GM21447 (cell line): ENCODE measurements around the gene EIF4E2.
"Not testable (repeated sequence)": the region's sequence is repeated elsewhere in the genome, so short reads cannot be mapped to it uniquely, and the experiment has no call there.

Experiments used
- ATAC-seq: cut with Tn5 transposase; IDR thresholded peaks from one replicate; pipeline ENCODE4 v1.9.1; 2021; ENCODE audit not compliant: unreplicated experiment

EIF4E2 gene

GRCh38 chr2:232563580-232563979 lies 13.1 kb downstream of the EIF4E2 start:
- no peak for ATAC-seq

GRCh38 chr2:232567721-232568120 lies 17.2 kb downstream of the EIF4E2 start:
- no peak for ATAC-seq

- no peak for ATAC-seq
Measured at GRCh38 chr2:232568161-232568560, 17.7 kb downstream of the EIF4E2 start.

GRCh38 chr2:232569541-232569940 lies 19.1 kb downstream of the EIF4E2 start:
- ATAC-seq, result no peak

GRCh38 chr2:232570481-232570880 lies 20.0 kb downstream of the EIF4E2 start:
- not testable (repeated sequence) for ATAC-seq

- no peak for ATAC-seq
Measured at GRCh38 chr2:232571026-232571474, 20.6 kb downstream of the EIF4E2 start.

GRCh38 chr2:232573042-232573441 lies 22.6 kb downstream of the EIF4E2 start:
- no peak for ATAC-seq

- no peak for ATAC-seq
Measured at GRCh38 chr2:232573771-232574435, 23.4 kb downstream of the EIF4E2 start.

- no peak for ATAC-seq
Measured at GRCh38 chr2:232574674-232575403, 24.4 kb downstream of the EIF4E2 start.

GRCh38 chr2:232575404-232575746 lies 24.9 kb downstream of the EIF4E2 start:
- no peak for ATAC-seq

- ATAC-seq, result no peak
Measured at GRCh38 chr2:232576995-232577394, 26.5 kb downstream of the EIF4E2 start.

GRCh38 chr2:232577841-232578240 lies 27.4 kb downstream of the EIF4E2 start:
- ATAC-seq, result no peak

- ATAC-seq, result no peak
Measured at GRCh38 chr2:232578626-232579025, 28.1 kb downstream of the EIF4E2 start.

GRCh38 chr2:232580648-232580981 lies 30.1 kb downstream of the EIF4E2 start:
- no peak for ATAC-seq

- no peak for ATAC-seq
Measured at GRCh38 chr2:232581725-232582124, 31.2 kb downstream of the EIF4E2 start.

- no peak for ATAC-seq
Measured at GRCh38 chr2:232584238-232584637, 33.7 kb downstream of the EIF4E2 start.

GRCh38 chr2:232586943-232587505 lies 36.5 kb downstream of the EIF4E2 start:
- ATAC-seq, result no peak

GRCh38 chr2:232587512-232587911 lies 37.0 kb downstream of the EIF4E2 start:
- no peak for ATAC-seq

GRCh38 chr2:232588031-232588430 lies 37.5 kb downstream of the EIF4E2 start:
- no peak for ATAC-seq

GRCh38 chr2:232588680-232589585 lies 38.4 kb downstream of the EIF4E2 start:
- no peak for ATAC-seq

GRCh38 chr2:232592772-232593395 lies 42.4 kb downstream of the EIF4E2 start:
- no peak for ATAC-seq
